GM23338 (cell line): ENCODE data around the gene SFT2D2.

Experiments used
- CREB1 ChIP-seq: fragments of 250-450 bp; sonication (Bioruptor Pico); IDR thresholded peaks from 2 replicates; pipeline ENCODE4 v1.5.0; 2020; ENCODE audit warnings: low read depth, mild to moderate bottlenecking, moderate library complexity
- EZH2 ChIP-seq: fragments of 200-600 bp; sonication (generic); IDR thresholded peaks from one replicate; pipeline ENCODE4 v1.8.0; 2017; ENCODE audit warnings: antibody characterized with exemption, mild to moderate bottlenecking, low read depth; ENCODE audit not compliant: unreplicated experiment
- EZH2phosphoT487 ChIP-seq: fragments of 200-600 bp; sonication (generic); IDR thresholded peaks from one replicate; pipeline ENCODE4 v1.8.1; 2018; ENCODE audit warnings: antibody characterized with exemption; ENCODE audit not compliant: unreplicated experiment
- JUNB ChIP-seq: IDR thresholded peaks from one replicate; pipeline ENCODE4 v1.6.1; 2016; ENCODE audit warnings: antibody characterized with exemption; ENCODE audit not compliant: unreplicated experiment
- NANOG ChIP-seq: IDR thresholded peaks from 2 replicates; pipeline ENCODE4 v1.6.1; 2016; ENCODE audit warnings: antibody characterized with exemption, borderline replicate concordance
- POLR2AphosphoS5 ChIP-seq: IDR thresholded peaks from 2 replicates; pipeline ENCODE4 v1.6.1; 2016; ENCODE audit warnings: antibody characterized with exemption, low read depth
- ZNF114 ChIP-seq: fragments of 250-450 bp; sonication (Bioruptor Pico); IDR thresholded peaks from 2 replicates; pipeline ENCODE4 v1.5.0; 2020; ENCODE audit warnings: mild to moderate bottlenecking, moderate library complexity
- ZNF331 ChIP-seq: fragments of 250-450 bp; sonication (Bioruptor Pico); IDR thresholded peaks from 2 replicates; pipeline ENCODE4 v1.5.0; 2020; ENCODE audit warnings: low read depth, mild to moderate bottlenecking, moderate library complexity
- TF ChIP-seq, protein P1 (sequence below), 2 experiments: fragments of 200-600 bp in 1 of 2; sonication (generic) in 1 of 2; conservative IDR thresholded peaks; 2 replicates each; pipeline versions ENCODE4 v1.5.1 to v1.6.1; 2016 to 2017; ENCODE audit warnings: antibody characterized with exemption in 2 of 2, low read depth in 2 of 2, mild to moderate bottlenecking in 2 of 2, moderate library complexity in 1 of 2
- TF ChIP-seq, protein P2 (sequence below): IDR thresholded peaks from 2 replicates; pipeline ENCODE4 v1.6.1; 2016; ENCODE audit warnings: antibody characterized with exemption
- TF ChIP-seq, protein P3 (sequence below): IDR thresholded peaks from one replicate; pipeline ENCODE4 v1.6.1; 2018; ENCODE audit warnings: antibody characterized with exemption; ENCODE audit not compliant: unreplicated experiment

DNA sequence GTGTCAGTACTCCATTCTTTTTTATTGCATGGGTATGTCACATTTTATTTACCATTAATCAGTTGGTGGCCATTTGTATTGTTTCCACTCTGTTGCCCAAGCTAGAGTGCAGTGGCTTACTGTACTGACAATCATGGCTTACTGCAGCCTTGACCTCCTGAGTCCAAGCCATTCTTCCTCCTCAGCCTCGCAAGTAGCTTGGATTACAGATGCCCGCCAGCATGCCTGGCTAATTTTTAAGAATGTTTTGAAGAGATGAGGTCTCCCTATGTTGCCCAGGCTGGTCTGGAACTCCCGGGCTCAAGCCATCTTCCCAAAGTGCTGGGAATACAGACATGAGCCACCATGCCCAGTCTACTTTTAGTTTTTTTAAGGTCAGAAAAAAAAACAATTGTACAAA is 813 bp upstream of the SFT2D2 start:
- TF ChIP-seq, protein P1, sequence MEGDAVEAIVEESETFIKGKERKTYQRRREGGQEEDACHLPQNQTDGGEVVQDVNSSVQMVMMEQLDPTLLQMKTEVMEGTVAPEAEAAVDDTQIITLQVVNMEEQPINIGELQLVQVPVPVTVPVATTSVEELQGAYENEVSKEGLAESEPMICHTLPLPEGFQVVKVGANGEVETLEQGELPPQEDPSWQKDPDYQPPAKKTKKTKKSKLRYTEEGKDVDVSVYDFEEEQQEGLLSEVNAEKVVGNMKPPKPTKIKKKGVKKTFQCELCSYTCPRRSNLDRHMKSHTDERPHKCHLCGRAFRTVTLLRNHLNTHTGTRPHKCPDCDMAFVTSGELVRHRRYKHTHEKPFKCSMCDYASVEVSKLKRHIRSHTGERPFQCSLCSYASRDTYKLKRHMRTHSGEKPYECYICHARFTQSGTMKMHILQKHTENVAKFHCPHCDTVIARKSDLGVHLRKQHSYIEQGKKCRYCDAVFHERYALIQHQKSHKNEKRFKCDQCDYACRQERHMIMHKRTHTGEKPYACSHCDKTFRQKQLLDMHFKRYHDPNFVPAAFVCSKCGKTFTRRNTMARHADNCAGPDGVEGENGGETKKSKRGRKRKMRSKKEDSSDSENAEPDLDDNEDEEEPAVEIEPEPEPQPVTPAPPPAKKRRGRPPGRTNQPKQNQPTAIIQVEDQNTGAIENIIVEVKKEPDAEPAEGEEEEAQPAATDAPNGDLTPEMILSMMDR (conservative IDR thresholded peaks at IDR 0.05; ENCODE audit: low read depth in 2 of 2): no peak
- TF ChIP-seq POLR2AphosphoS5 (no peak), EZH2phosphoT487 (no peak), EZH2 (no peak), JUNB (no peak), CREB1 (no peak), NANOG (no peak), ZNF114 (CRISPR knock-in tag) (no peak), ZNF331 (CRISPR knock-in tag) (no peak)
- TF ChIP-seq, protein P2, sequence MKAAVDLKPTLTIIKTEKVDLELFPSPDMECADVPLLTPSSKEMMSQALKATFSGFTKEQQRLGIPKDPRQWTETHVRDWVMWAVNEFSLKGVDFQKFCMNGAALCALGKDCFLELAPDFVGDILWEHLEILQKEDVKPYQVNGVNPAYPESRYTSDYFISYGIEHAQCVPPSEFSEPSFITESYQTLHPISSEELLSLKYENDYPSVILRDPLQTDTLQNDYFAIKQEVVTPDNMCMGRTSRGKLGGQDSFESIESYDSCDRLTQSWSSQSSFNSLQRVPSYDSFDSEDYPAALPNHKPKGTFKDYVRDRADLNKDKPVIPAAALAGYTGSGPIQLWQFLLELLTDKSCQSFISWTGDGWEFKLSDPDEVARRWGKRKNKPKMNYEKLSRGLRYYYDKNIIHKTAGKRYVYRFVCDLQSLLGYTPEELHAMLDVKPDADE: no peak
- TF ChIP-seq, protein P3, sequence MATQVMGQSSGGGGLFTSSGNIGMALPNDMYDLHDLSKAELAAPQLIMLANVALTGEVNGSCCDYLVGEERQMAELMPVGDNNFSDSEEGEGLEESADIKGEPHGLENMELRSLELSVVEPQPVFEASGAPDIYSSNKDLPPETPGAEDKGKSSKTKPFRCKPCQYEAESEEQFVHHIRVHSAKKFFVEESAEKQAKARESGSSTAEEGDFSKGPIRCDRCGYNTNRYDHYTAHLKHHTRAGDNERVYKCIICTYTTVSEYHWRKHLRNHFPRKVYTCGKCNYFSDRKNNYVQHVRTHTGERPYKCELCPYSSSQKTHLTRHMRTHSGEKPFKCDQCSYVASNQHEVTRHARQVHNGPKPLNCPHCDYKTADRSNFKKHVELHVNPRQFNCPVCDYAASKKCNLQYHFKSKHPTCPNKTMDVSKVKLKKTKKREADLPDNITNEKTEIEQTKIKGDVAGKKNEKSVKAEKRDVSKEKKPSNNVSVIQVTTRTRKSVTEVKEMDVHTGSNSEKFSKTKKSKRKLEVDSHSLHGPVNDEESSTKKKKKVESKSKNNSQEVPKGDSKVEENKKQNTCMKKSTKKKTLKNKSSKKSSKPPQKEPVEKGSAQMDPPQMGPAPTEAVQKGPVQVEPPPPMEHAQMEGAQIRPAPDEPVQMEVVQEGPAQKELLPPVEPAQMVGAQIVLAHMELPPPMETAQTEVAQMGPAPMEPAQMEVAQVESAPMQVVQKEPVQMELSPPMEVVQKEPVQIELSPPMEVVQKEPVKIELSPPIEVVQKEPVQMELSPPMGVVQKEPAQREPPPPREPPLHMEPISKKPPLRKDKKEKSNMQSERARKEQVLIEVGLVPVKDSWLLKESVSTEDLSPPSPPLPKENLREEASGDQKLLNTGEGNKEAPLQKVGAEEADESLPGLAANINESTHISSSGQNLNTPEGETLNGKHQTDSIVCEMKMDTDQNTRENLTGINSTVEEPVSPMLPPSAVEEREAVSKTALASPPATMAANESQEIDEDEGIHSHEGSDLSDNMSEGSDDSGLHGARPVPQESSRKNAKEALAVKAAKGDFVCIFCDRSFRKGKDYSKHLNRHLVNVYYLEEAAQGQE: no peak
